ENCODE data around the gene CD58. TPM values are rescaled to one million over a fixed set of nuclear protein-coding genes. Genes with fewer than 3 reads are reported as not detected.

CD58 gene
- total RNA-seq, 1 experiment from 2014 or later, result 8.2 TPM

DNA sequence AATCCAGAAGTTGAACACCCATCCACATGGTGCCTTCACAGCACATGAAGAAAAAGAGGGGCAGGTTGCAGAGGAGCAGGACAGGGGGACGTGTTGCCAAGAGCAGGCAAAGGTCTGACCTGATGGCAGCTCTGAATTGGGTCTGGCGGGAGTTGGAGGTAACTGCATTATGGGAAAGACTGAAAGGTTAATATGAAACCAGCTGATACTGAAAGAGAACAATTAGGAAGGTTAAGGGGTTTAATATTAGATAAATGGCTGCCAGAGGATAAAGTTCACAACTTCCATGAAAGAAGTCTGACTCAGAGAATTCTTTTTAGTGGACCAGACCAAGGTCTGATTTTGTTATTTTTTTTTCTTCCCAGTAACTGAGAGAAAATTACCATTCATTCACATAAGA, 76.1 kb downstream of the CD58 start:
- no TSS peak for BruUV-seq (replicated peaks)
- no peak for DNase-seq (ENCODE audit: low spot score)
- Histone ChIP-seq H3K4me1 (ENCODE audit: insufficient read depth, low read length, poor library complexity, severe bottlenecking) (peaks cover 61% of the 10 kb centered on the region), H3K27ac (ENCODE audit: low read depth, low read length, poor library complexity, severe bottlenecking) (peak overlapping the region; percentile 31), H3K4me3 (ENCODE audit: low read depth, low read length, poor library complexity, severe bottlenecking) (no peak overlapping the region), H3K27me3 (replicated peaks; ENCODE audit: insufficient read depth, low read depth, low read length, poor library complexity) (no peaks in the 10 kb centered on the region), H3K36me3 (ENCODE audit: insufficient read depth, low read length, poor library complexity, severe bottlenecking) (no peaks in the 10 kb centered on the region), H3K9me3 (ENCODE audit: low read depth, low read length, poor library complexity, severe bottlenecking) (no peaks in the 10 kb centered on the region)
- ChIA-PET POLR2A (ENCODE audit: low non-redundant PET) (no interaction called here), CTCF (no interaction called here)
- no peak for TF ChIP-seq EZH2 (IDR thresholded peaks at IDR 0.05; ENCODE audit: borderline replicate concordance, low read depth, low read length, poor library complexity, severe bottlenecking)
- no peak for TF ChIP-seq CTCF (conservative IDR thresholded peaks at IDR 0.05; ENCODE audit: low read depth, low read length)
- intact Hi-C loops (cut with micrococcal nuclease; ENCODE audit: unreplicated experiment), result loop anchor here (5.0 kb wide), 2 partner anchors 687 to 887 kb away; no protein-coding TSS in a partner anchor

DNA sequence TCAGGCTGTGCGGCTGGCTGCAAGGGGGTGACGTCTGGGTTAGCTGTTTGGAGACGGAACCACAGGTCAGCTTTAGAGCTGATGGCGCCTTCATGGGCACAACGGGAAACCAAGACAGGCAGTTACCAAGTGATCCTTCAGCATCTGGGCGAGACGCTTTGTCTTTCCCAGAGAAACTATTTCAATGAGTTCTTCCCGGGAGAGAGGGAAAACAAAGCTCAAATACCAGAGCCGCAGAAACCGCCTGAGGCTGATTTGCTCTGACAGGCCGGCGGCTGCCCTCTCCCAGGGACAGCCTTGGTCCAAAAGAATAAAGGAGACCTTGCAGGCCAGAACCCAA, 76.5 kb downstream of the CD58 start:
- peaks cover 65% of the 10 kb centered on the region for H3K4me1 ChIP-seq (ENCODE audit: insufficient read depth, low read length, poor library complexity, severe bottlenecking)
- POLR2A ChIA-PET (ENCODE audit: low non-redundant PET), result no interaction called here
- H3K4me3 ChIP-seq (ENCODE audit: low read depth, low read length, poor library complexity, severe bottlenecking), result no peak overlapping the region
- intact Hi-C loops (cut with micrococcal nuclease; ENCODE audit: unreplicated experiment), result no loop called here
- no peak for DNase-seq (ENCODE audit: low spot score)
- CTCF ChIA-PET, result interaction anchor here (0.5 kb wide), 1 partner anchor 1028 kb away, joined by 4 read pairs; no protein-coding TSS in a partner anchor
- TF ChIP-seq EZH2 (IDR thresholded peaks at IDR 0.05; ENCODE audit: borderline replicate concordance, low read depth, low read length, poor library complexity, severe bottlenecking), result no peak
- TF ChIP-seq CTCF (conservative IDR thresholded peaks at IDR 0.05; ENCODE audit: low read depth, low read length), result no peak
- H3K36me3 ChIP-seq (ENCODE audit: insufficient read depth, low read length, poor library complexity, severe bottlenecking), result no peaks in the 10 kb centered on the region
- H3K27ac ChIP-seq (ENCODE audit: low read depth, low read length, poor library complexity, severe bottlenecking), result no peak overlapping the region
- BruUV-seq (replicated peaks), result no TSS peak
- H3K9me3 ChIP-seq (ENCODE audit: low read depth, low read length, poor library complexity, severe bottlenecking), result no peaks in the 10 kb centered on the region
- H3K27me3 ChIP-seq (replicated peaks; ENCODE audit: insufficient read depth, low read depth, low read length, poor library complexity), result no peaks in the 10 kb centered on the region

DNA sequence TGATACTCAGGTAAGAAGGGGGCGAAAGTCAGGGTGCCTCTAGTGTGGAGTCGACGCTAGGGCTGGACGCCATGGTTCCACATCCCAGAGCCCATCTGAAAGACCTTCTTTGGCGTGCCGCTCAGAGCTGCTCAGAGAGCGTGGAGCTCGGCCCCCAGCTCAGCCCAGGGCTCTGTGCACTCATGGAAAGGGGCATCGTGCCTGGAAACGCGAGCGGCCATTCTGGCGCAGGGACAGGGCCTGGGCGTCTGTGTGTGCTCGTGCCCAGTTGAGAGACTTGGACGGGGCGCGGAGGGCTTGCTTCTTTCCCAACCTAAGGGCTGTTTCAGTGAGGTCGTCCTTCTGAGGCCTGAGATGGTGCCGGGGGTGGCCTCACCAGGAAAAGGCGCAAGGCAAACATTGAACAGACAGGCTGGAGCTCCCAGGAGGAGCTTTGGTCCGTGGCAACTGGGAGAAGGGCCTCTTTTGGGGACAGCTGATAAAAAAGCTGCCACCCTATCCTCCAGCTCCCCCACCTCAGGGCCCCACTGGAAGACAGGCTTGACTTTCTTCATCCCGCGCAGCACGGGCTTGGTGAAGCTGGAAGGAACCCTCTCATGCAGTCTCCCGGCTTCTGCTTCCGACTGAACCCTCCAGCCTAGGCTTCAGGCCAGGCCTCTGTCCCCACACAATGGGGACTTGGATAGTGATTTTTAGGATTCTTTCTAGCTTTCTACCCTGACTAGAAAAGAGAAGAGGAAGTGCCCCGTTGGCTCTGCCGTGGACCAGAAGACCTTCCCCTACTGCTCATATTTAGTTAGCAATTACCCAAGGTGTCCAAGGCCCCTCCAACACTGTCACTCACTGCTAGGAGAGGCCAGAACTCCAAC, 77.1 kb downstream of the CD58 start:
- TF ChIP-seq CTCF (conservative IDR thresholded peaks at IDR 0.05; ENCODE audit: low read depth, low read length), result no peak
- TF ChIP-seq EZH2 (IDR thresholded peaks at IDR 0.05; ENCODE audit: borderline replicate concordance, low read depth, low read length, poor library complexity, severe bottlenecking), result no peak
- ChIA-PET POLR2A (ENCODE audit: low non-redundant PET) (no interaction called here), CTCF (interaction anchor here (0.5 to 1.2 kb wide), 2 partner anchors 355 to 1027 kb away, joined by 3 to 4 read pairs; no protein-coding TSS in a partner anchor)
- H3K27me3 ChIP-seq (replicated peaks; ENCODE audit: insufficient read depth, low read depth, low read length, poor library complexity), result no peaks in the 10 kb centered on the region
- DNase-seq (ENCODE audit: low spot score), result no peak
- no TSS peak for BruUV-seq (replicated peaks)
- no peaks in the 10 kb centered on the region for H3K9me3 ChIP-seq (ENCODE audit: low read depth, low read length, poor library complexity, severe bottlenecking)
- no peak overlapping the region for H3K27ac ChIP-seq (ENCODE audit: low read depth, low read length, poor library complexity, severe bottlenecking)
- H3K4me1 ChIP-seq (ENCODE audit: insufficient read depth, low read length, poor library complexity, severe bottlenecking), result peaks cover 68% of the 10 kb centered on the region
- no peak overlapping the region for H3K4me3 ChIP-seq (ENCODE audit: low read depth, low read length, poor library complexity, severe bottlenecking)
- intact Hi-C loops (cut with micrococcal nuclease; ENCODE audit: unreplicated experiment), result no loop called here
- H3K36me3 ChIP-seq (ENCODE audit: insufficient read depth, low read length, poor library complexity, severe bottlenecking), result no peaks in the 10 kb centered on the region

Data from A673 (cell line).